HTR-8/SVneo (cell line): Measurements from ENCODE around the gene DUSP9.
"Not testable (repeated sequence)": the region's sequence is repeated elsewhere in the genome, so short reads cannot be mapped to it uniquely, and the experiment has no call there.

Experiments
- DNase-seq: peaks from one replicate; pipeline ENCODE4 v3.0.0; 2011; ENCODE audit warnings: low spot score, mixed read lengths; ENCODE audit not compliant: insufficient read length
- FAIRE-seq: peaks from 2 replicates; lab custom pipeline; 2011; peaks lifted over from hg19 to GRCh38; lab: Jason Lieb, UNC

The DUSP9 gene

DNA sequence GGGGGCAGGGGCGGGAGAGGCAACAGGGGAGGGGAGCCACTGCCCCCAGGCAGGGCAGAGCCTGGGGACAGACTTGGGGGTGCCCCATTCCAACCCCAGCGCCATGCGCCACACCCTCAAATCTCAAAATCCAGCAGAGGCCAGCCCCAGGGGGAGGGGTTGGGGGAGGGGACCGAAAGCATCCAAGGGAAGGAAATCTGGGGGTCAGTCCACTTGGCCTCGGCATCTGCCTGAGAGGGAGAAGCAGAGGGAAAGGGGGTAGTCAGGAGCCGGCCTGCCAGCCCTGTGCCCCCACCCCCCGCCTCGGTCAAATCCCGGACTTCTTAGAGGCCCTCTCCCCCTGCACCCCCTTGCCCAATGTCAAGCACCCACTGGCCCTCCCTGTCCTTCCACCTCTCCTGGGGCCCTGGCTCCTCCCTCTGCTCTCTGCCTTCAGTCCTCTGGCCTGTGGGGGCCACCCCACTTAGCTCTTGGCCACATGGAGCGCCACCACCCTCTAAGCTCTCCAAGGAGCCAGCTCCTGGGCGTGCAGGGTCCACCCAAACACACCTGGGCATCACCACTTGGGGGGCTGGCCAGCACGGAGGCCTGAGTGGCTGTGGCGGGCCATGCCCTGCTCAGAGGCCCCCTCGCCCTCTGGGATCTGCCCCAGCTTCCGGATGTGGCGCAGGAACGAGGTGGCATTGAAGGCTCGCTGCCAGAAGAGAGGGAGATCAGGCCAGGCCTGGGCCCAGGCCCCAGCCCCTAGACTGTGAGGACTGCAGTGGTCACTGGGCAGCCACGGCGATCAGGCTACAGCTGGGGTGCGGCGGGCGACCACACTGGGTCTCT, 23.1 kb downstream of the DUSP9 start:
- FAIRE-seq: no peak
- no peak for DNase-seq

DNA sequence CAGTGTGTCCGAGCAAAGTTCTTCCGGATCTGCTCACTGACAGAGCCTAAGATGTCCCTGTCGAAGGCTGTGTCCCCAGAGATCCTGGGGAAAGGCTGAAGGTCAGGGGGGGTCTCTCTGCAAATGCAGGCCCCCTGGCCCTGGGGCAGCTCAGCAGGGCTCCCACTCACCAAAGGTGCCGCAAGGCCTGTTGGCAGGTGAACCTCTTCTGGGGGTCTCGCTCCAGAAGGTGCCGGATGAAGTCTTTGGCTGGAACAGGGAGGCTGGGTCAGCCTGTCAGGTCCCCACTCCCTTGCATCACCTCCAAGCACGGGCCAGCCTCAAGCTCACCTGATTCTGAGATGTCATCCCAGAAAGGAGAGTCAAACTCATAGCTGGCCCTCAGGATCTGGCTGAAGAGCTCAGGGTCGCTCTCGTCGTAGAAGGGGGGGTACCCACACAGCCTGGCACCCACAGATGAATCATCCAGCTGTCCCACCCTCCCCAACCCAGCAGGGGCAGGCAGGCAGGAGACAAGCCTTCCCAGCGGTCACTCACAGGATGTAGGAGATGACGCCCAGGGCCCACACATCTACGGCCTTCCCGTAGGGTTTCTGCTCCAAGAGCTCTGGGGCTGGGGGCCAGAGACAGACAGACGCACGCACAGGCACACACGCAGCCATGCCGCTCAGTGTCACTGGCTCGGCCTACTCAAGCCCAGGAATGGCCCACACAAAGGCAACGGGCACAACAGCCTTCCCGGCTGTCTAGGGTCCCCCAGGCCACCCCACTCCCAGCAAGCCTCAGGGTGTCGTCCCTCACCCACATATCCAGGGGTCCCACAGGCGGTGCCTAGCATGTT, 24.0 kb downstream of the DUSP9 start:
- DNase-seq: no peak
- FAIRE-seq: no peak

DNA sequence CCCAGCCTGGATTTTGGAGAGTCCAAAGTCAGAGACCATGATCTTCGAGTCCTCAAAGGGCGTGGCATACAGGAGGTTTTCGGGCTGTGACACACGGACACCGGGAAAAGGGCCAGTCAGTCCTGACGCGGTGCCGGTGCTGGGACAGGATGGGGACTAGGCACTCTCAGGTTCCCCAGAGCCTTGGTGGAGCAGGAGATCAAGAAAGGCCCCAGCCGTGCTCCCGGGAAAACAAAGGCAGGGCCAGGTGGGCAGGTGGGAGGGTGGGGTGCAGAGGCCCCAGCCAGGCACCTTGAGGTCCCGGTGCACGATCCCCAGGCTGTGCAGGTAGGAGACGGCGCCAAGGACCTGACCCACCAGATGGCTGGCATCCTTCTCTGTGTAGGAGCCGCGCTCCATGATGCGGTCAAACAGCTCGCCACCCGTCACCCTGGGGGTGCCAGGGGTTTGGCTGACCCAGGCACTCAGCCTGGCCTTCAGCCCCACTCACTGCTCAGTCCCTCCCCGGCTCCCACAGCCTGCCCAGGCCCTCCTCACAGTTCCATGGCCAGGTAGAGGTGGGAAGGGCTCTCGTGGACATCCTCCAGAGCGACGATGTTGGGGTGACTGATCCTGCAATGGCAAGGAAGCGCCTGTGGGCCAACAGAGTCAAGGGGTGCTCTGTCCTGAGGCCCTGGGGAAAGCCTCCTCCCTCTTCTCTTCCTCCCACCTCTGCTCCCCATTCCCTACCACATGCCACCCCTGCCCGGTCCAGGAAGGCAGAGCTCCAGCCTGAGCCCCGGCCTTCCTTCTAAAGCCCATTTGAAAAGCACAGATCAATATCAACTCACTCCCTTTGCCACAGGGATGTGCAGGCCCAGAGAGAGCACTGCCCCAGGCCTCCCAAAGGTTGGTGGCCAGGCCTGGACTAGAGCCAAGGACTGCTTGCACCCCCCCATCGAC, 24.9 kb downstream of the DUSP9 start:
- DNase-seq: no peak

DNA sequence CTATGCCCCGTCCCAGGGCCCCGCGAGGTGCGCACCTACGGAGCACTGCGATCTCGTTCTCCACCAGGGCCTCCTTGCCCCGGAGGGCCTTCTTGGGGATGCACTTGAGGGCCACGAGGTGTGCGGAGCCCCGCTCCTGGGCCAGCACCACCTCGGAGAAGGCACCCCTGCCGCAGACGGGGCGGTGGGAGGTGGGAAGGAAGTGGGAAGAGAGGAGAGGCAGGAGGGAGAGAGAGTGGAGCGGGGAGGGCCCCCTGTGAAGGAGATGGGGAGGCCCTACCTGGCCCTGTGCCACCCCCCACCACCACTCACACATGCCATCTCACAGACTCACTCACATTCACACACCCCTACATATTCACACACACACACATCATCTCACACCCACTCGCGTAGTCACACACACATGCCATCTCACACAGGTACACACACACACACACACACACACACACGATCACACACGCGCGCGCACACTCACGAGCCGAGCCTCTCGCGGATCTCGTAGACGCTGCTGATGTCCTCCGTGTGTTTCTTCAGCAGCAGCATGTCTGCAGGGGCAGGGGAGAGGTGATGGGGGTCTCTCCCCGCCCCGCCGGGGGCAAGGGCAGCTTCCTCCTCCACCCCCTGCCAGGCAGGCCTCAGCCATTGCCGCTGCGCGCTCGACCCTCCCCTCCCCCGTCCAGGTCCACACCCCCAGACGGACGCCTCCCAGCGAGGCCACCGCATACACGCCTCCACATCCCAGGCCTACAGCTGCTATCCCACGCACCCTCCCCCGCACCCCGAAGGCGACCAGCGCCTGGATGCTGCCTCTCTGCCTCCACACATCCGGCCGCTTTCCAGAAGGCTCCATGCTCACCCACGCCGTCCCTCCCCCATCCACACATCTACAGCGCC, 25.8 kb downstream of the DUSP9 start:
- FAIRE-seq: no peak
- no peak for DNase-seq

More for the DNA sequence above, 24.9 kb downstream of the DUSP9 start:
- FAIRE-seq: no peak

DNA sequence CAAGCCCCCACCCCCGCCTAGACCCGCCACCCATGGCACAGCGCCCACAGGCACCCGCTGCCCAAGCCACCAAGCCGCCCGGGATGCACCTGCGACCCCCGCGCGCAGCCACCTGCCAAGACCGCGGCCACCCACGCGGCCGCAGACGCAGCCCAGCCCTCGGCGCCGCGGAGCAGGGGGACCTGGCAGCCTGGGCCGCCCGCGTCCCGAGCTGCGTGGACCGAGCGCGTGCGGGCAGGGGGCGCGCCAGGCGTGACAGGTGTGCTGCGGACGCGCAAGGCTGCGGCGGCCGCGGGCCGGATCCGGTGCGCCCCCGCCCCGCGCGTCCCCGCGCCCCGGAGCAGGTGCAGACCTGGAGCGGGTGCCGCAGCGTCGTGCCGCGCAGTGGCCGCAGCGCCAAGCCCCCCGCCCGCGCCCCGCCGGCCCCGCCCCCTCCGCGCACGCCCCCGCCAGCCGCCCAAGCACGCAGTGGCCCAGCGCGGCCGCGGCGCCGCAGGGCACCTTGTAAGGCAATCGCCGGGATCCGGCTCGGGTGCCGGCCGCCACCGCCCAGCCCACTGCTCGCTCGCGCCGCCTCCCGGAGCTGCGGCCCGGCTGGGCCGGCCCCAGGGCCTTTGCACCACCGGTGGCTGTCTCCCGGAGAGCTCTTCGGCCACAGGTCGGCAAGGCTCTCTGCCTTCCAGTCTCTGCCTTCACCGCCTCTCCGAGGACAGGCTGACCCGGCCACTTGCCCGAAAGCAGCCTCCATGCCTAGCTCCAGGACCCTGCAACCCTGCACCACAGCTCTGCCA, 26.6 kb downstream of the DUSP9 start, which contains the start of gene PNCK:
TSS of gene PNCK (minus strand) at position 386 of the 791 bp plus-strand sequence. CDS start 737 bp downstream, outside the sequence.
- FAIRE-seq (no peak), DNase-seq (no peak)

DNA sequence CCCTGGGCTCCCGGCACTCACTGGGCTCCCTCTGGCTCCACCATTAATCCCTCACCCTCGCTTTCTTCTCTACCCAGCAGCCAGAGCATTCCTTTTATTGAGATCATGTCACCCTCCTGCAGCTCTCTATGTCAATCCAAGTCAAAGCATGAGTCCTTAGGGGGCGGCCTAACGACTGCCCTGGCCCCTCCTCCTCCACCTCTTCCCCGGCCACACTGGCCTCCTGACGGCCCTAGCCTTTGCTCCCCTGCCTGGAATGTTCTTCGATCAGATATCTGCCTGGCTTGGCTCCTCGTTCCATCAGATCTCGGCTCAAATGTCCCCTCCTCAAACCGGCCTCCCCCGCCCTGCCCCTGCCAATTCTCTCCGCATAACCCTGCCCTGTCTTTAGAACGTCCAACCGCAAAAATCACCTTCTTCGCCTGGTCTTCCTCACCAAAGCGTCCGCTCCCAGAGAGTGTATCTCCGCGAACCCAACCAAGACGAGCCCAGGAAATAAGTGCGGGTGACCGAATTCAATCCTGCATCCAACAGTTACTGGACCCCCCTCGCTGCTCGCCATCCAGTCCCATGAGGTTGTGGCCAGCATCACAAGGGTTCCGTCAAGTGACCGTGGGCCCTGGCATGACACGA, 27.3 kb downstream of the DUSP9 start:
- FAIRE-seq (no peak), DNase-seq (no peak)

DNA sequence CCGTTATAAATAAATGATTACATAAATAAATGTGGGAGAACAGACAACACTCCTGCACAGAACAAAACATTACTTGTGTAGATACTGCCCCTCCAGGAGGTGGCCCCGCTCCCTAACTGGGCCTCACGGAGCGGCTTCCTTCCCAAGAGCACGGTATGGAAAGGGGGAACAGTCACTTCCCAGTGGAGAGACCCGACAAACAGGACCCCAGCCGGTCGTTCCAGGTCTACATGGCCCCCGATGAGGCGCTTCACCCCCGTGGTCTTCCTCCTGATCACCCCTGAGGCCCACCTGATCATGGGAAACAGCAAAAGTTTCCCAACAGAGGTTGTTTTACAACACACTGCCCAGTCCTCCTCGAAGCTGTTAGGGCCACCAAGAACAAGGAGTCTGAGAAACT, 34.2 kb downstream of the DUSP9 start:
- FAIRE-seq (no peak), DNase-seq (no peak)

DNA sequence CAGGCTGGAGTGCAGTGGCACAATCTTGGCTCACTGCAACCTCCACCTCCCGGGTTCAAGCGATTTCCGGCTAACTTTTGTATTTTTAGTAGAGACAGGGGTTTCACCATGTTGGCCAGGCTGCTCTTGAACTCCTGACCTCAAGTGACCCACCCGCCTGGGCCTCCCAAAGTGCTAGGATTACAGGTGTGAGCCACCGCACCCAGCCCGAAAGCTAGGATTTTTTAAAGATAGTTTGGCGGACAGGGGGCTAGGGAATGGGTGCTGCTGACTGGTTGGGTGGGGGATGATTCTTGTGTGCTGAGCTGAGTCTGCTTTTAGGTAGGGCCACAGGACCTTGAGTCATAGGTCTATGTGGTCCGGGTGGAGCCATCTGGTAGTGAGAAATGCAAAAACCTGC, 36.5 kb downstream of the DUSP9 start:
- DNase-seq, FAIRE-seq: not testable (repeated sequence)

DNA sequence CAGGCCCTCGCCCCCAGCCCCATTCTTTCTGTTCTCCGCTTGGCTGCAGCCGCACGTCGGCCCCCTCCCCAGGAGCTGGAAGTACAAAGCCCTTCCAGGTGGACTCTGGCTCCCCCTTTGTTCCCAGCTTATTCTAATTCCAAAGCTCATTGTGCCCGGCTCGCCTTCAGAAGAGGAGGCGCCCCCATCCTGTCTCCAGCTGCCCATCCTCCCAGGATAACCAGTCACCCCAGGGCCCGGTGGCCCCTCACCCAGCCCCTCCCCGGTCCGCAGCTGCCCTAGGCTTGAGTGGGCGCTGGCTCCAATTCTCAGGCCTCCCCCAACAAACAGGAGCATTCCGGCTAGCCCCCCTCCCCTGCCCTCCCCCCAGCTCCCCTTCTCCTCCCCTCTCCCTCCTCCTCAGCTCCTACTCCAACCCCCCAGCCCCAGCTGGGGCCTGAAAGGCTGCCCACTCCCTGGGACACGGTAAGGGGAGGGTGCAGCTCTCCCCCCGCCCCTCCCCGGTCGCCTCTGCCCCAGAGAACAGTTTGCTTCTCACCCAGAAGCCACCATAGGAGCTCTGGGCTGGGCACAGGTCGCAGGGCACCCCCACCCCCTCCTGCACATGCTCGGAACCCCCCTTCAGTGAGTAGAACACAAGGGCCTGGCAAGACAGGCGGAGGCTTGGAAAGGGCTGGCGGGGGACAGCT, 37.6 kb downstream of the DUSP9 start:
- no peak for FAIRE-seq
- DNase-seq: no peak

DNA sequence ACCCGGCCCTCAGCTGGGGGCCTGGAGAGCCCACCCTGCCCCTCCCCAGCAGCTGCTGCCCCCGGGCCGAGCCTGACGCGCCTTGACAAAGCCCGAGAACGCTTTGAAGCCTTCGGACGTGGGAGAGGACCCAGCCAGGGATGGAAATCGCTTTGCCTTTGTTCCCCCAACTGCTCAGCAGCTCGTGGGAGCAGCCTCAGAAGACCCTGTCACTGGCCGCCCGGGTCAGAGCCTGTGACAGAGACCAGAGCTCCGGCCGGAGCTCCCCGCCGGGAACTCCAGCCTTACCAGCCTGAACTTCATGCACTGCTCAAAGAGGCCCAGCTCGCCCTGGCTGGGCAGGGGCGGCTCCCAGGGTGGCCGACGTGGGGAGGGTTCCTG, 38.1 kb downstream of the DUSP9 start:
- no peak for FAIRE-seq
- DNase-seq: no peak

DNA sequence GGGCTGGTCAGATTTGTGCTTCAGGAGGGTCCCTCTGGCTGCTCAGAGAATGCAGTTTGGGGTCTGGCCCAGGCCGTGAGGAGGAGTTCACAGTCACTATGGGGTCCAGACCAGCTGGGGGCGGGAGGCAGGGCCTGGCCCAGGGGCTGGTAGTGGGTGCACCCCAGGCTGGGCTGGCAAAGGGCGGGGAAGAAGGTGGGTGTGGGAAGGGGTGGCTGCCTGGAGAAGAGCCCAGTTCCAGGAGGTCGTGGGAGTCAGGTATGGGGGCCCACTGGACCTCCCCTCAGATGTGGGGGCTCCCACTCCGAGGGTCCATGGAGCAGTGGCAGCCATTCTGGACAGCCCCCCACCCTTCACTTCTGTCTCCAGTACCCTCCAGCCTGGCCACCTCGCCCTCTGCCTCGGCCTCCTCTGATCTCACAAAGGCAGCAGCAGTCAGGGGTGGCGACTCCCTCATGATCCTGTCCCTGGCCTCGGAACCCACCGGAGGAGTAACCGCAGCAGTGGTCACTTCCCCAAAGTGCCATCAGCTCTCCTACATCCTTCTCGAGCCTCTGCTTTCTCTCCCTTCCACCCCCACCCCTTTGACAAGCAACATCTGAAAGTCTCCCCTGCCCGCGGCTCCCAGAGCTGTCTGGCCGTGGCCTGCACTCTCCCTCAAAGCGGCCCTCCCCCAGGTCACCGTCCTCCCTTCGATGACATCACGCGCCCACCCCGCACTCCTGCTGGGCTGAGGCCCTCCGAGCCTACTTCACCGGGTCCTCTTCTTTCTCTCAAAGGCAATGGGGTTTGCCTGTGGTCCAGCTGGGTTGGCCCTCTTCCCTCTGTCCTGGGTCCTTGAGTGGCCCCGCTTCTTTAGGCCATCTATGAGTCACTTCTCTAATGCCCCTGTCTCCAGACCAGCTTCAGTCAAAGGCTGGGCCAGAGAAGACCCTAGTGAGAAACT, 39.0 kb downstream of the DUSP9 start:
- no peak for DNase-seq
- no peak for FAIRE-seq

DNA sequence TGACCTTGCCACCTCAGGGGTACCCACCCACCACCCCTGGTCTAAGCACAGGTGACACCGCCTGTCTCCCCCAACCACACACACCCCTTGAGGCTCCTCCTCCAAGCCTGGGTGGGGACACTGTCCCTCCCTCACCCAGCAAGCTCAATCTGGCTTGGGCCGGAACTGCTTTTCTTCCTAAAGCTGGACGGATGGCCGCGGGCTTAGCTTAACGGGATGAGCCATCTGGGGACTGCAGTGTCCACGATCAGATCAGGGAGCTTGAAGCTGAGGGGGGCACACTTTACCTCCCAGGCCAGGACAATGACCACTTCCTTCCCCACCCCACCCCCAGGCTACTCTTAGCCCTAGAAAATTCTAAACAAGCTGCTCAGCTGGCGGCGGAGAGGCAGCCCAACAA, 39.7 kb downstream of the DUSP9 start:
- DNase-seq: no peak

DNA sequence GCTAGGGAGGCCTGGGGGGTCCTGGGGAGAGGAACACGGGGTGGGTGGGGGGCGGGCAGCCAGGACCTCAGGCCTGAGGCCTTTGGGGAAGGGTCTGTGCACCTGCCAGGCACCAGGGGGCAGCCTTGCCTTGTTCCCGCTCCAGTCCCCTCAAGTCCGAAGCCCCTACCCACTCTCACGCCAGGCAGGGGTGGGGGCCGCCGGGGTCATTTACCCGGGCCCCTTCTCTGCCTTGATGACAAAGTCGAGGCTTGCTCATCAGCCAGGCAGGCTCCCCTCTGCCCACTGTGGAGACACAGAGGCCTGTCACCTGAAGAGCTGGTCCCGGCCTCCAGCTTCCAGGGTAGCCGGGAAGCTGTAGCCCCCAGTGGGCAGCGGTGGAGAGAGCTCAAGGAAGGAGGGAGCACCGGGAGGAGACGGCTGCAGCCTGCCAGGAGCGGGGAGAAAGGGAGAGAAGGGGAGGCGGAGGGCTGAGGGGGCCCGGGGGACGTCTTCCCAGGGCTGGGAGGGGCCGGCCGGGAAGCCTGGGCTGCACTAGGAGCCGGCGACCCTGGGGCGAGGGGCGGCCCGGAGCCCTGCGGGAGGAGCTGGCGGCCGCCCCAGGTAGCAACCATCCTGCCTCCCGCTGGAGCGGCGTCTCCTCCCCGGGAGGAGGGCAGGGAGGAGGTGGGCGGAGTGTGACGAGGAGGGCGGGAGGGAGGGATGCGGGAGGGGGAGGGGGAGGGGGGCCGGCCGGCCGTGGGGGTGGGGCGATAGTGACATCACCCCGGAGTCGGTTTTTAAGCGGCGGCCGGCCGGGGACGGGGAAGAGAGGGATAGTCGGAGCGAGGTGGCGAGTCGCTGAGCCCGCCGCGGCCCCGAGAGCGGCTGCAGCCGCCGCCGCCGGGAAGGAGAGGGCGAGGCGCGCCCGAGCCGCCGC, 40.4 kb downstream of the DUSP9 start, which contains the start of gene SLC6A8:
TSS of gene SLC6A8 (plus strand) at position 806 of the 919 bp plus-strand sequence. CDS start 649 bp downstream, outside the sequence.
- FAIRE-seq (peak; percentile 13), DNase-seq (peak; percentile 31)

More for the DNA sequence above, 39.7 kb downstream of the DUSP9 start:
- FAIRE-seq: no peak

DNA sequence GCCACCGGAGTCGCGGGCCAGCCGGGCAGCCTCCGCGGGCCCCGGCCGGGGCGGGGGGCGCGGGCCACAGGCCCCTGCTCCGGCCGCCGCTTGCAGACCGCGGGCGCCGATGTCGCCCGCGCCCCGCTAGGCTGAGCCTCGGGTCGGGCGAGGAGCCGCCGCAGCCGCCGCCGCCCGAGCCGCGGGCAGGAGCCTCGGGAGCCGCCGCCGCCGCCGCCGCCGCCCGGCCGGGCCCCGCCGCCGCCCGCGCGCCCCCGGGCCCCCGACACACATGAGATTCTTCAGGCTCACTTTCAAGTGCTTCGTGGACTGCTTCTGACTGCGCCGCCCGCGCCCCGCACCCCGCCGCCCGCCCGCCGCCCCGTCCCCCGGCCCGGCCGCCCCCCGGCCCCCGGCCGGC, 41.1 kb downstream of the DUSP9 start:
- DNase-seq: no peak
- FAIRE-seq: no peak

DNA sequence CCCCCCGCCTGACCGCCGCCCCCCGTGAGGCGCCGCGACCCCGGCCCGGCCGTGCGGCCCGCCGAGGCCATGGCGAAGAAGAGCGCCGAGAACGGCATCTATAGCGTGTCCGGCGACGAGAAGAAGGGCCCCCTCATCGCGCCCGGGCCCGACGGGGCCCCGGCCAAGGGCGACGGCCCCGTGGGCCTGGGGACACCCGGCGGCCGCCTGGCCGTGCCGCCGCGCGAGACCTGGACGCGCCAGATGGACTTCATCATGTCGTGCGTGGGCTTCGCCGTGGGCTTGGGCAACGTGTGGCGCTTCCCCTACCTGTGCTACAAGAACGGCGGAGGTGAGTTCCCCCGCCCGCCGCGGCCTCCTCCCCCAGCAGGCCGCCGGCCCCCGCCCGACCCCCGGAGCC, 41.5 kb downstream of the DUSP9 start:
- DNase-seq: no peak
- no peak for FAIRE-seq
